Bronchial epithelial cell (primary cell): Measurements from ENCODE around the gene PCDHGA10. TPM values are rescaled to one million over a fixed set of nuclear protein-coding genes. Genes with fewer than 3 reads are reported as not detected.
"Not testable (repeated sequence)": the region's sequence is repeated elsewhere in the genome, so short reads cannot be mapped to it uniquely, and the experiment has no call there.

Experiments used
- DNase-seq: peaks from one replicate; pipeline ENCODE4 v3.0.0-alpha.2; 2010; ENCODE audit warnings: low read depth
- FAIRE-seq: peaks from 2 replicates; lab custom pipeline; 2011; peaks lifted over from hg19 to GRCh38; lab: Jason Lieb, UNC
- H3K27me3 ChIP-seq: 2 replicates; pipeline ENCODE4 v1.5.1; 2011; ENCODE audit warnings: low read length; ENCODE audit not compliant: control insufficient read depth, insufficient read depth
- H3K36me3 ChIP-seq: 2 replicates; pipeline ENCODE4 v1.5.1; 2011; ENCODE audit warnings: low read length; ENCODE audit not compliant: control insufficient read depth, insufficient read depth
- H3K4me3 ChIP-seq: 2 replicates; pipeline ENCODE4 v1.5.1; 2011; ENCODE audit warnings: mild to moderate bottlenecking, low read depth, low read length, control low read depth
- total RNA-seq: library from RNA; depleted of rRNA; stranded (reverse); fragments of >200 nt; gene quantifications from 2 replicates; pipeline ENCODE4 v1.2.1, GENCODE V29; 2014
- TF ChIP-seq, protein P1 (sequence below): IDR thresholded peaks from 2 replicates; pipeline ENCODE4 v1.5.1; 2011; ENCODE audit warnings: mild to moderate bottlenecking, moderate library complexity, low read length, control low read depth, inconsistent platforms; ENCODE audit not compliant: insufficient read depth, severe bottlenecking

Gene PCDHGA10
- total RNA-seq, 1 donor from 2014 or later = 2.1 TPM

- Histone ChIP-seq H3K27me3 (peaks cover 1% of the 10 kb centered on the region), H3K36me3 (no peaks in the 10 kb centered on the region), H3K4me3 (no peak overlapping the region)
- DNase-seq (no peak), FAIRE-seq (no peak)
- TF ChIP-seq, protein P1, sequence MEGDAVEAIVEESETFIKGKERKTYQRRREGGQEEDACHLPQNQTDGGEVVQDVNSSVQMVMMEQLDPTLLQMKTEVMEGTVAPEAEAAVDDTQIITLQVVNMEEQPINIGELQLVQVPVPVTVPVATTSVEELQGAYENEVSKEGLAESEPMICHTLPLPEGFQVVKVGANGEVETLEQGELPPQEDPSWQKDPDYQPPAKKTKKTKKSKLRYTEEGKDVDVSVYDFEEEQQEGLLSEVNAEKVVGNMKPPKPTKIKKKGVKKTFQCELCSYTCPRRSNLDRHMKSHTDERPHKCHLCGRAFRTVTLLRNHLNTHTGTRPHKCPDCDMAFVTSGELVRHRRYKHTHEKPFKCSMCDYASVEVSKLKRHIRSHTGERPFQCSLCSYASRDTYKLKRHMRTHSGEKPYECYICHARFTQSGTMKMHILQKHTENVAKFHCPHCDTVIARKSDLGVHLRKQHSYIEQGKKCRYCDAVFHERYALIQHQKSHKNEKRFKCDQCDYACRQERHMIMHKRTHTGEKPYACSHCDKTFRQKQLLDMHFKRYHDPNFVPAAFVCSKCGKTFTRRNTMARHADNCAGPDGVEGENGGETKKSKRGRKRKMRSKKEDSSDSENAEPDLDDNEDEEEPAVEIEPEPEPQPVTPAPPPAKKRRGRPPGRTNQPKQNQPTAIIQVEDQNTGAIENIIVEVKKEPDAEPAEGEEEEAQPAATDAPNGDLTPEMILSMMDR = no peak
These were observed 13.1 kb upstream of the PCDHGA10 start for GRCh38 chr5:141399555-141400258.

DNA sequence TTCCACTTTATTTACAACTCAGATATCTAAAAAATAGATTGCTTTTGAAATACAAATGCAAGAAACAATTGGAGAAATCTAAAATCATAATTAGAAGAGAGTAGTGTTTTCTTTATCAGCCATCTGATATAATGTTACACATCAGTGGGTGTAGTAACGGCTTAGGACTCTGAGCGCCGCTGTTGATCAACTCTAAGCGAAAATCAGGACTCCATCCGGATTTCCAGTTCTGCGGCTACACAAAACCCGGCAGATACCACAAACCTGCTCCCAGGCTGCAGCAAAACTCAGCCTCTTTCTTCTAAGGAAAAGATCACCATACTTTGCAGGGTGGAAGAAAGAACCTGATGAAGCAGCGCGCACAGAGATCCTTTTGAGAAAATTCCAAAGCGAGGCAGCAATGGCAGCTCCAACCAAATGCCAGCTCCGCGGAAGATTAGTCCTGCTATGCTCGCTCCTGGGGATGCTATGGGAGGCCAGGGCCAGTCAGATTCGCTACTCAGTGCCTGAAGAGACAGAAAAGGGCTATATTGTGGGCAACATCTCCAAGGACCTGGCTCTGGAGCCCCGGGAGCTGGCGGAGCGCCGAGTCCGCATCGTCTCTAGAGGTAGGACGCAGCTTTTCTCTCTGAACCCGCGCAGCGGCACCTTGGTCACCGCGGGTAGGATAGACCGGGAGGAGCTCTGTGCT is 10.1 kb upstream of the PCDHGA10 start, which contains the start of gene PCDHGA9:
TSS of gene PCDHGA9 (plus strand) at position 226 of the 691 bp plus-strand sequence. CDS start at position 401, 175 bp downstream.
- TF ChIP-seq, protein P1 = peak; percentile 44
- Histone ChIP-seq H3K27me3 (no peaks in the 10 kb centered on the region), H3K4me3 (peak within 1 kb of the TSS; percentile 11), H3K36me3 (no peaks in the 10 kb centered on the region)
- FAIRE-seq (no peak), DNase-seq (peak; percentile 20)

GRCh38 chr5:141403387-141403786 is 9.4 kb upstream of the PCDHGA10 start:
- DNase-seq (no peak), FAIRE-seq (no peak)
- H3K27me3 ChIP-seq = no peaks in the 10 kb centered on the region
- TF ChIP-seq, protein P1 = no peak
- H3K36me3 ChIP-seq = no peaks in the 10 kb centered on the region
- H3K4me3 ChIP-seq = no peak overlapping the region

- not testable (repeated sequence) for H3K36me3 ChIP-seq, H3K27me3 ChIP-seq, FAIRE-seq
- H3K4me3 ChIP-seq = peak within 1 kb of the TSS; percentile 18
- TF ChIP-seq, protein P1 = peak; percentile 65
- DNase-seq = peak; percentile 18
These were observed 4.8 kb upstream of the PCDHGA10 start, which contains the start of gene PCDHGB6 for GRCh38 chr5:141407790-141408505. Gene PCDHGB6 (plus strand): TSS chr5:141408021. CDS start chr5:141408203, 182 bp downstream.

DNA sequence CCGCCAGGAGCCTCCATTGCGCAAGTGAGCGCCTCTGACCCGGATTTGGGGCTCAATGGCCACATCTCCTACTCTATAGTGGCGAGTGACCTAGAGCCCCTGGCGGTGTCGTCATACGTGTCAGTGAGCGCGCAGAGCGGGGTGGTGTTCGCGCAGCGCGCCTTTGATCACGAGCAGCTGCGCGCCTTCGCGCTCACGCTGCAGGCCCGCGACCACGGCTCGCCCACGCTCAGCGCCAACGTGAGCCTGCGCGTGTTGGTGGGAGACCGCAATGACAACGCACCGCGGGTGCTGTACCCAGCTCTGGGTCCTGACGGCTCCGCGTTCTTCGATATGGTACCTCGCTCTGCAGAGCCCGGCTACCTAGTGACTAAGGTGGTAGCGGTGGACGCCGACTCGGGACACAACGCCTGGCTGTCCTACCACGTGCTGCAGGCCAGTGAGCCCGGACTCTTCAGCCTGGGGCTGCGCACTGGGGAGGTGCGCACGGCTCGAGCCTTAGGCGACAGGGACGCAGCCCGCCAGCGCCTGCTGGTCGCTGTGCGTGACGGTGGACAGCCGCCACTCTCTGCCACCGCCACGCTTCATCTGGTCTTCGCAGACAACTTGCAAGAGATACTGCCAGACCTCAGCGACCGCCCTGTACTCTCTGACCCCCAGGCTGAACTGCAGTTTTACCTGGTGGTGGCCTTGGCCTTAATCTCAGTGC is 3.0 kb upstream of the PCDHGA10 start:
- no peaks in the 10 kb centered on the region for H3K36me3 ChIP-seq
- TF ChIP-seq, protein P1 = no peak
- DNase-seq (no peak), FAIRE-seq (no peak)
- H3K27me3 ChIP-seq = peaks cover 2% of the 10 kb centered on the region
- no peak overlapping the region for H3K4me3 ChIP-seq
